ENCODE measurements around the gene AMFR.

DNA sequence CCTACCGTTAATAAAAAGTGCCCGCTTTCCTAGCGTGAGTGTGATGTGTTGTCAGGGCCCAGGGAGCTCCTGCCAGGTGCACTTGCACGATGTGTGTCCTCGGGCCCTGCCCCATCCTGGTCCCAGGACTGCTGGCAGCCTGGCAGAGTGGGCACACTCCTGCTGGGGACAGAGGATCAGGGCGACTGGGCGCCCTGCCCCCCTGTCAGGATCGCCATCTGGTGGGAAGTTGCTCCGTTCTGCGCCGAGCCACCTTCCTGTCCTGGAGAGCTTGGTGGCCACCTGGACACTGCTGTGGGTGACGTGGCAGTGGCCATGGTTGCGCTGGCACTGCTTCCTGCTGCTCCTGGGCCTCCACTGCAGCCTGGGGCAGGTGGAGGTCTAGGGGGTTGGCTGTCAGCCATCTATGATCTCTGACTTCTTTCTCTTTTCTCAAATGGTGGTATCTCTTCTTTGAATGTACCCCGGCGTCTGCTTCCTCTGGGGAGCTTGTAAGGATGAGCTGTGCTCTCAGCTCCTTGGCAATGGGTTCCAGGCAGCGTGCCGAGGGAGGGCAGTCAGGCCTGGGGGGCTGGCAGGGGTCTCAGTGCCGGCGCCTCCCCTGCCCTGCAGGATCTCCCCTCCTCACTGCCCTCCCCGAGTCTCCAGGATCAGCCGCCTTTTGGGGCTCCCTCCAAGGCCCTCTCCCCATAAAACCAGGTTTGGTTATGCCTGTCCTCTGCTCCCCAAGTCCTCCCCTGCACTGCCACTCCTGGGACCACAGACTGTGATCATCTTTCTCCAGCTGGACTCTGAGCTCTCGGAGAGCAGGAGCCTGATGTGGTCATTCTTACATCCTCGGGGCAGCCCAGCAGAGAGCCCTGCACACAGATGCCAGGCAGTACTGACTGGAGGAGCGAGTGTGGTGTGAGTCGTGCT lies 76.9 kb downstream of the AMFR start:
- TF ChIP-seq POLR2A (IDR thresholded peaks at IDR 0.05; ENCODE audit: low read depth, low read length) = no peak
- TF ChIP-seq POLR2AphosphoS5 (IDR thresholded peaks at IDR 0.05; ENCODE audit: low read depth, low read length) = no peak

All from GM12892 (cell line).